Endothelial cell of umbilical vein (primary cell): ENCODE results near the gene USH1G. TPM values are rescaled to one million over a fixed set of nuclear protein-coding genes. Genes with fewer than 3 reads are reported as not detected.

Experiments
- BruUV-seq: library from RNA; stranded (reverse); fragments of 400-500 nt; replicated peaks from 2 replicates; lab custom pipeline; 2021; lab: Mats Ljungman, UMichigan
- CTCF ChIA-PET: fragments of 300-600, 350-600 bp; sonication (Branson Sonifier 250); formaldehyde crosslinking; loops from one replicate; lab custom pipeline; 2021; ENCODE audit warnings: antibody characterized with exemption, inconsistent platforms; lab: Charles Lee
- POLR2A ChIA-PET: fragments of 300-600, 350-600 bp; sonication (Branson Sonifier 250); formaldehyde crosslinking; loops from one replicate; lab custom pipeline; 2021; ENCODE audit warnings: antibody characterized with exemption, inconsistent platforms; lab: Charles Lee
- DNase-seq: peaks from one replicate; pipeline ENCODE4 v3.0.0-alpha.2; 2011; ENCODE audit warnings: low read depth, low spot score
- FAIRE-seq: peaks from 2 replicates; lab custom pipeline; 2011; peaks lifted over from hg19 to GRCh38; lab: Jason Lieb, UNC
- H2AFZ ChIP-seq: 2 replicates; pipeline ENCODE4 v1.6.0; 2012; ENCODE audit warnings: low read depth, low read length, control low read depth, inconsistent platforms
- H3K27ac ChIP-seq: 2 replicates; pipeline ENCODE4 v1.5.1; 2011; ENCODE audit warnings: low read depth, mild to moderate bottlenecking, control low read depth, low read length, moderate library complexity; ENCODE audit not compliant: insufficient read depth
- H3K27me3 ChIP-seq, 2 experiments: 2 replicates each; pipeline versions ENCODE4 v1.6.0 to v1.6.1; 2011; ENCODE audit warnings: low read length in 2 of 2, mixed read lengths in 1 of 2; ENCODE audit not compliant: control insufficient read depth in 2 of 2, insufficient read depth in 2 of 2
- H3K36me3 ChIP-seq, 2 experiments: 2 replicates in 1 of 2; 3 replicates in 1 of 2; pipeline ENCODE4 v1.5.1; 2011; ENCODE audit warnings: low read length in 2 of 2, mild to moderate bottlenecking in 1 of 2, moderate library complexity in 1 of 2; ENCODE audit not compliant: control insufficient read depth in 2 of 2, insufficient read depth in 2 of 2; ENCODE audit errors: extremely low read depth in 1 of 2
- H3K4me1 ChIP-seq: 3 replicates; pipeline ENCODE4 v1.5.1; 2011; ENCODE audit warnings: mild to moderate bottlenecking, low read length; ENCODE audit not compliant: control insufficient read depth, insufficient read depth; ENCODE audit errors: extremely low read depth
- H3K4me2 ChIP-seq: 2 replicates; pipeline ENCODE4 v1.6.1; 2011; ENCODE audit warnings: low read length, control low read depth, mixed read lengths; ENCODE audit not compliant: insufficient read depth
- H3K4me3 ChIP-seq, 3 experiments: fragments of 200-600 bp in 1 of 3; sonication (generic), shearing (Covaris generic) in 1 of 3; replicated peaks in 1 of 3; 2 replicates each; pipeline ENCODE4 v1.5.1; 2011 to 2016; ENCODE audit warnings: control low read depth in 3 of 3, low read length in 3 of 3, mild to moderate bottlenecking in 2 of 3, inconsistent platforms in 1 of 3, low read depth in 1 of 3, moderate library complexity in 1 of 3; ENCODE audit not compliant: insufficient read depth in 1 of 3
- H3K79me2 ChIP-seq: 2 replicates; pipeline ENCODE4 v1.6.0; 2012; ENCODE audit warnings: low read length, inconsistent platforms; ENCODE audit not compliant: control insufficient read depth, insufficient read depth
- H3K9ac ChIP-seq: replicated peaks from 2 replicates; pipeline ENCODE3; 2011; ENCODE audit warnings: low read length, control low read depth; ENCODE audit not compliant: insufficient read depth; ENCODE audit errors: extremely low read depth
- H3K9me1 ChIP-seq: replicated peaks from 3 replicates; pipeline ENCODE4 v1.6.0; 2011; ENCODE audit warnings: mild to moderate bottlenecking, low read length; ENCODE audit not compliant: control insufficient read depth, insufficient read depth; ENCODE audit errors: extremely low read depth
- H3K9me3 ChIP-seq: replicated peaks from 2 replicates; pipeline ENCODE4 v1.5.1; 2012; ENCODE audit warnings: low read length, inconsistent platforms; ENCODE audit not compliant: control insufficient read depth, insufficient read depth
- H4K20me1 ChIP-seq: replicated peaks from 2 replicates; pipeline ENCODE3; 2011; ENCODE audit warnings: mild to moderate bottlenecking, low read length; ENCODE audit not compliant: control insufficient read depth, insufficient read depth; ENCODE audit errors: extremely low read depth
- CTCF ChIP-seq, 2 donors: IDR thresholded peaks; 1 replicate in 1 of 2; 2 replicates in 1 of 2; pipeline ENCODE4 v1.5.1; 2011; ENCODE audit warnings: low read length in 2 of 2, mild to moderate bottlenecking in 2 of 2, moderate library complexity in 2 of 2, control low read depth in 1 of 2, inconsistent platforms in 1 of 2, low read depth in 1 of 2; ENCODE audit not compliant: insufficient read depth in 1 of 2; ENCODE audit errors: extremely low read depth in 1 of 2
- EZH2 ChIP-seq: IDR thresholded peaks from 2 replicates; pipeline ENCODE4 v1.6.1; 2012; ENCODE audit warnings: borderline replicate concordance, low read depth, mild to moderate bottlenecking, moderate library complexity, low read length, inconsistent platforms; ENCODE audit not compliant: severe bottlenecking
- FOS ChIP-seq: IDR thresholded peaks from 2 replicates; pipeline ENCODE4 v1.6.1; 2011; ENCODE audit warnings: mild to moderate bottlenecking, low read length, moderate library complexity, borderline replicate concordance; ENCODE audit not compliant: insufficient read depth
- GATA2 ChIP-seq: IDR thresholded peaks from 2 replicates; pipeline ENCODE4 v1.7.0; 2011; ENCODE audit warnings: low read depth, mild to moderate bottlenecking, moderate library complexity, mixed read lengths, low read length; ENCODE audit not compliant: insufficient read length, insufficient read depth
- JUN ChIP-seq: IDR thresholded peaks from 2 replicates; pipeline ENCODE4 v1.6.1; 2011; ENCODE audit warnings: borderline replicate concordance, low read depth; ENCODE audit not compliant: insufficient read length, insufficient read depth
- MYC ChIP-seq: IDR thresholded peaks from one replicate; pipeline ENCODE4 v1.6.1; 2011; ENCODE audit warnings: mild to moderate bottlenecking, low read depth, low read length
- POLR2A ChIP-seq: IDR thresholded peaks from 2 replicates; pipeline ENCODE4 v1.6.1; 2012; ENCODE audit warnings: low read depth, mild to moderate bottlenecking, control low read depth, low read length
- POLR2AphosphoS5 ChIP-seq: IDR thresholded peaks from 2 replicates; pipeline ENCODE4 v1.6.1; 2012; ENCODE audit warnings: low read depth, mild to moderate bottlenecking, control low read depth, low read length, moderate library complexity; ENCODE audit not compliant: insufficient read depth
- dilution Hi-C: fragments of 300-500 bp; cut with MboI; formaldehyde crosslinking; loops from one replicate; pipeline ENCODE4 v1.15.0; 2019; ENCODE audit warnings: low sequenced_read_pairs; ENCODE audit not compliant: extremely low pct_ligation_motif_present
- intact Hi-C: fragments of 100-400 bp; cut with micrococcal nuclease; formaldehyde crosslinking; loops from one replicate; pipeline ENCODE4 v1.10.0; 2022
- polyA plus RNA-seq, 4 experiments: library from polyadenylated mRNA; depleted of rRNA in 3 of 4; stranded (reverse) in 3 of 4; unstranded in 1 of 4; fragments of >200 nt; gene quantifications; 2 replicates each; pipeline versions ENCODE4 v1.2.1 to v1.2.3, GENCODE V29; 2011 to 2012; ENCODE audit warnings: missing spikeins in 1 of 4
- total RNA-seq: library from RNA; stranded (reverse); gene quantifications from 2 replicates; pipeline ENCODE4 v1.2.3, GENCODE V29; 2021
- TF ChIP-seq, protein P1 (sequence below): IDR thresholded peaks from 2 replicates; pipeline ENCODE4 v1.6.1; 2011; ENCODE audit not compliant: insufficient read depth, insufficient read length

USH1G gene
- total and polyA plus RNA-seq, 2 donors (not counting 3 experiments of a cell fraction or from before 2014, with no cell fraction given), result not detected

DNA sequence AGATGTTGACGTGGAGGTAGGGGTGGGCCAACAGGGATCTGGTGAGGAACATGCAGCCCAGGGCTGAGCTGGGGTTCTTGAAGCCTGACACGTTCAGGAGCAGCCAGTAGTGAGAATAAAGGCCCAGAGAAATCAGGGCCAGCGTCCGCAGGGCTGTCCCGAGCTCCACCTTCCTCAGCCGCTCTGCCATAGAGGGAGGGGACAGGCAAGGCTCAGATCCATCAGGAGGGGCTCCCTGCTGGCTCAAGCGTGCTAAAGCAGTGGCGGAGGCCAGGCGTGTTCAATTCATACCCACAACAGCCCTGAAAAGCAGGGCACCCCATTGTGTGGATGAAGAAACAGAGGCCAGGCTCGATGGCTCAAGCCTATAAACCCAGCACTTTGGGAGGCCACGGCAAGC is 42.0 kb downstream of the USH1G start:
- BruUV-seq, result no TSS peak
- dilution Hi-C loops (no loop called here), intact Hi-C loops (no loop called here)
- H3K36me3 ChIP-seq, result no peaks in the 10 kb centered on the region
- H3K27ac ChIP-seq, result no peak overlapping the region
- H3K9me1 ChIP-seq, result no peaks in the 10 kb centered on the region
- no peak overlapping the region for H3K4me2 ChIP-seq
- no peak for DNase-seq
- TF ChIP-seq JUN (no peak), MYC (no peak), GATA2 (no peak), FOS (no peak), EZH2 (no peak), POLR2AphosphoS5 (no peak), POLR2A (no peak), CTCF (IDR thresholded peaks at IDR 0.05; ENCODE audit: extremely low read depth in 1 of 2, insufficient read depth in 1 of 2, low read depth in 1 of 2, low read length in 2 of 2) (no peak)
- TF ChIP-seq, protein P1, sequence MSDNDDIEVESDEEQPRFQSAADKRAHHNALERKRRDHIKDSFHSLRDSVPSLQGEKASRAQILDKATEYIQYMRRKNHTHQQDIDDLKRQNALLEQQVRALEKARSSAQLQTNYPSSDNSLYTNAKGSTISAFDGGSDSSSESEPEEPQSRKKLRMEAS, result no peak
- no peak overlapping the region for H2AFZ ChIP-seq
- CTCF ChIA-PET, result interaction anchor here (0.8 kb wide), 1 partner anchor 13 kb away, joined by 4 read pairs; the partner anchor contains the start of gene FADS6
- no peaks in the 10 kb centered on the region for H3K9me3 ChIP-seq
- H3K4me1 ChIP-seq, result no peaks in the 10 kb centered on the region
- H4K20me1 ChIP-seq, result no peaks in the 10 kb centered on the region
- H3K27me3 ChIP-seq, result no peaks in the 10 kb centered on the region
- H3K4me3 ChIP-seq, result no peak overlapping the region
- H3K9ac ChIP-seq, result no peak overlapping the region
- H3K79me2 ChIP-seq, result no peaks in the 10 kb centered on the region
- POLR2A ChIA-PET, result interaction anchor here (1.4 kb wide), 1 partner anchor 8 kb away, joined by 6 read pairs; the partner anchor contains the start of gene FDXR
- FAIRE-seq, result no peak
